GM19099 (cell line): ENCODE results near the gene SLC25A38.

Experiments
- POLR2A ChIP-seq: IDR thresholded peaks from 3 replicates; pipeline ENCODE4 v1.6.1; 2011; ENCODE audit warnings: low read depth; ENCODE audit not compliant: insufficient read length; ENCODE audit errors: extremely low read depth

Gene SLC25A38

GRCh38 chr3:39362812-39363211 is 20.4 kb upstream of the SLC25A38 start:
- TF ChIP-seq POLR2A: no peak

GRCh38 chr3:39372833-39373232 is 10.3 kb upstream of the SLC25A38 start:
- TF ChIP-seq POLR2A: no peak

GRCh38 chr3:39376959-39377634 is 6.1 kb upstream of the SLC25A38 start:
- TF ChIP-seq POLR2A: no peak

- TF ChIP-seq POLR2A: no peak
Observed at GRCh38 chr3:39378088-39378487, 5.1 kb upstream of the SLC25A38 start.

GRCh38 chr3:39378957-39379777 is 4.0 kb upstream of the SLC25A38 start:
- no peak for TF ChIP-seq POLR2A

- TF ChIP-seq POLR2A: no peak
Observed at GRCh38 chr3:39379778-39380155, 3.4 kb upstream of the SLC25A38 start.

- no peak for TF ChIP-seq POLR2A
Observed at GRCh38 chr3:39381432-39381831, 1.7 kb upstream of the SLC25A38 start.

- TF ChIP-seq POLR2A: peak; percentile 79
Observed at GRCh38 chr3:39383881-39384664, 903 bp downstream of the SLC25A38 start.

GRCh38 chr3:39384665-39385000 is 1.5 kb downstream of the SLC25A38 start:
- no peak for TF ChIP-seq POLR2A

- TF ChIP-seq POLR2A: no peak
Observed at GRCh38 chr3:39385456-39386090, 2.4 kb downstream of the SLC25A38 start.

GRCh38 chr3:39386318-39386717 is 3.1 kb downstream of the SLC25A38 start:
- TF ChIP-seq POLR2A: no peak

- no peak for TF ChIP-seq POLR2A
Observed at GRCh38 chr3:39387411-39387975, 4.3 kb downstream of the SLC25A38 start.

- TF ChIP-seq POLR2A: no peak
Observed at GRCh38 chr3:39388153-39388552, 5.0 kb downstream of the SLC25A38 start.

- TF ChIP-seq POLR2A: peak; percentile 29
Observed at GRCh38 chr3:39388741-39389248, 5.6 kb downstream of the SLC25A38 start.

- TF ChIP-seq POLR2A: no peak
Observed at GRCh38 chr3:39390181-39390580, 7.0 kb downstream of the SLC25A38 start.
